SH-SY5Y (cell line): ENCODE data around the gene UBE2G2.

Experiments used
- GATA2 ChIP-seq: IDR thresholded peaks from 2 replicates; pipeline ENCODE4 v1.6.1; 2011; ENCODE audit warnings: mild to moderate bottlenecking, low read depth, low read length
- GATA3 ChIP-seq: IDR thresholded peaks from 2 replicates; pipeline ENCODE4 v1.6.1; 2011; ENCODE audit warnings: low read depth, mild to moderate bottlenecking, low read length, moderate library complexity

UBE2G2 gene

GRCh38 chr21:44761747-44762208 is 39.8 kb downstream of the UBE2G2 start:
- TF ChIP-seq GATA2 (no peak), GATA3 (no peak)

DNA sequence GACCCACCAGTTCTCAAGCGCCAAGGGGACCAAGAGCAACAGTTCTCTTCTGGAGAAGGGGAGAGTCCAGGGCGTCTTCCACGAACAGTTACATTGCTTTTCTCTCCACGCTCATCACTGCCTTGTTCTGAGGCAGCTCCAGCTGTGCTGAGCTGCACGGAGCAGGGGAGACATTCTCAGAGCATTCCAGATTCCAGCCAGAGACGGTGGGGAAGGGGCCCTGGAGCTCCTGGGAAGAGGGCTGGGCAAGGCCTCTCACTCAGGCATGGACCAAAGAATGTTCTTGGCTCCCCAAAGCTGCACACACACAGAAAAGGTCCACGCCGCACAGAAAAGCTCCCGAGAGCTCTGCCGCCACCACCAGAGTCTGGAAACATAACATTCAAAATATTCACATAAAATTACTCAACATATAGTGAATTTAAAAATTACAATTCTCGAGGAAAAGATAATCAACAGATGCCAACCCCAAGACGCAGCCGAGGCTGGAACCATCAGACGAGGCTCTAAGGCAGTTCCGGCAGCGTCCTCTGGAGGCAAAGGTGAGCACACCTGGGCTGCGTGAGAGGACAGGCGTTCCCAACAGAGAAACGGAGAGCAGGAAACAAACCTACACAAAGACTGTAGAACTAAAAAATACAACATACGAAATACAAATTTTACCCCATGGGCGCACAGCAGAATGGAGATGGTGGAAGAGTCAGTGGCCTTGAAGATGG is 40.5 kb downstream of the UBE2G2 start:
- TF ChIP-seq GATA2 (no peak), GATA3 (no peak)

GRCh38 chr21:44760376-44760775 is 41.2 kb downstream of the UBE2G2 start:
- TF ChIP-seq GATA3: no peak
- no peak for TF ChIP-seq GATA2

- TF ChIP-seq GATA2 (no peak), GATA3 (no peak)
Observed at GRCh38 chr21:44759628-44760285, 41.9 kb downstream of the UBE2G2 start.

DNA sequence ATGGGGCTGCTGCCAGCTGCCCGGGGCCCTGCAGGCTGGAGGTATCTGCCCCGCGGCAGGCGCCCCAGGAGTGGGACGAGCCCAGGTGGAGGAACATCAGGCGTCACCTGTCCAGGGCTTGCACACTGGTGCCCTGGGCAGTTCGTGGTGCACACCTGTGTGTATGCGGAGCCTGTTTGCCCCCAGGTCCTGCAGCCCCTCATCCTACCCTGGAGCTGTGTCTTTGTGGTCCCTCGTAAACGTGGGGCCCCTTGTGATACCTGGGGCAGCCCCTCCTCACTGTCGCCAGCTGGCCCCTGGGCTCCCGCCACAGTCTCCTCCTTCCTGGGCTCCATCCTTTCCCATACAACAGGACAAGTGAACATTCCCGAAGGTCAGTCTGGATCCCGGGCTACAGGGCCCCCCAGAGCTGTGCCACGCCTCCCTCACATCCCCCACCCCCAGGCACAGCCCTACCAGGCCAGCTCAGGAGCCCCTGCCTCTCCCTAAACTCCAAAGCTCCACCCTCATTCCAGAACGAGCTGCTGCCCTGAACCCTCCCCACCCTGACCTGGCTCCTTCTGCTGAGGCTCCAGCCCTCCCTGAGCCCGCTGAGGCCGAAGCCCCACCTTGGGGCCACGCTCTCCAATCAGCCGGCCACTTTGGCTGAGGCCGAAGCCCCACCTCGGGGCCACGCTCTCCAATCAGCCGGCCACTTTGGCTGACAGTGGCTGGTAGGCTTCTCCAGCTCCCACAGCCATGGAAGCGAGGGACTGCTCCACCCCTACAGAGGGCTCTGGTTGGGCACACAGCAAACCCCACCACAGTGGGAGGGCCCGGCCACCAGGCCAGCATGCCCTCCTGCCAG is 42.6 kb downstream of the UBE2G2 start:
- TF ChIP-seq GATA3 (no peak), GATA2 (no peak)

DNA sequence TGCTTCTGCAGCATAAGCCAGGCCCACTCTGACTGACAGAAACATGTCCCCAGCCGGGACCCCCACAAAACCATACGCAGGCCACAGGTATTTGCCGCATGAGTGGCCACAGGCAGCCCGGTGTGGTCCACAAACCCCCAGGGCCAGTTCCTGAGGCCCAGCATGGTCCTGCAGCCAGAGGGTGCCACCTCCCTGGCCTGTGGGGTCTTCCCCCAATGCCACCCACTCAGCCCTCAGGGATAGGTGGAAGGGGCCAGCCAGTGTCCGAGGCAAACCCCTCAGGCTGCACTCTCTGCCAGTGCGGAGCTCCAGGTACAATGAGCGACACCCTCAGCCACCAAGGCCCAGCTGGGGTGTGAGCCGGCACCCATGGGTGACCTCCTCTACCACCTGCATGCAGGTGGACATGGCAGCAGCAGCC is 43.5 kb downstream of the UBE2G2 start:
- no peak for TF ChIP-seq GATA3
- no peak for TF ChIP-seq GATA2

GRCh38 chr21:44757731-44758130 is 43.9 kb downstream of the UBE2G2 start:
- TF ChIP-seq GATA3 (no peak), GATA2 (no peak)

DNA sequence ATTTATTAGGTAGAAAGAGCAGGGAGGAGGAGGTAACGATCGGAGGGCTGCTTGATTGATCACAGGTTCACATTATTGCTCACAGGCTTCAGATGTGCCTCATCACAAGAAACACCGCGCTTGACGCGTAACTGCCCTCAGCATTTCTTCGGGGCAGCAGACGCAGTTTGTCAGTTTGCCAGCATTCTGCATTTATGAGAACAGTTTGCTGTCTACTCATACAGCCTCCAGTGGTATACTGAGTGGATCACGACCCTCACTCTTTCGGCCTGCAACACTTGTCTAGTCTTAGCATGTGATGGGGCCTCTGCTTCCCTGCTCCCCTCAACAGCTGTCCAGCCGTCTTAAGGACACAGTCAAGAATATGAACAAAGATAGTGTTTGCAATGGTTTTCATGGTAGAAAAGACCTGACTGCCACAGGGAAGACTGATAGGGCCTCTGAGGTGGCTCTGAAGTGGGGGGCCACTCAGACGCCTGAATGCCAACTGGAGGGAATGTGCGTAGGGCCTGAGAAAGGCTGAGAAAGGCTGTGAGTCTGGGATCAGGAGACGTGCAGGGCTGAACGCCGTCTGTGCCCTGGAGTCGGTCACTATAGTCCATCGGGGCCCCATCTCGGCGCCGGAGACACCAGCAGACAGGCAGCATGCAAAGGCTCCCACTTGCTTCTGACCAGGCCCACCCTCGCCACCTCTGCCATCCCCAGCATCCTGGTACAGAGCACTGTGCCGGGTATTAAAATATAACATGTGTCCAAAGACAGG is 45.0 kb downstream of the UBE2G2 start:
- TF ChIP-seq GATA2 (no peak), GATA3 (no peak)

DNA sequence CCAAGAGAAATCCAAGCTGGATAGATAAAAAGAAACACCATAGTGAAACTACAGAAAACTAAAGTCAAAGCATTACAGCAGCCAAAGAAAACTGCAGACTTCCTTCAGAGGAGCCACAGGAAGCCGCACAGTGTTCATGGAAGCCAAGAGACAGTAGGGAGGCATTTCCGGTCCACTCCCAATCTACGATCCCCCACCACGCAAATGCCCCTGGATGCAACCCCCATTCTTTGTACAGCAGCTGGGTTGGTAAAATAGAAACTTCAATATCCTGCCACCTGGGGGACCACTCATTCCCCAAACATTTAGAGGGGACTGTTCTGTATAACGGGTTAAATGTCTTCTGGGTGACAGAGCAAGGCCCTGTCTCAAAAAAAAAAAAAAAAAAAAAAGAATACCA is 46.4 kb downstream of the UBE2G2 start:
- TF ChIP-seq GATA2 (no peak), GATA3 (no peak)

DNA sequence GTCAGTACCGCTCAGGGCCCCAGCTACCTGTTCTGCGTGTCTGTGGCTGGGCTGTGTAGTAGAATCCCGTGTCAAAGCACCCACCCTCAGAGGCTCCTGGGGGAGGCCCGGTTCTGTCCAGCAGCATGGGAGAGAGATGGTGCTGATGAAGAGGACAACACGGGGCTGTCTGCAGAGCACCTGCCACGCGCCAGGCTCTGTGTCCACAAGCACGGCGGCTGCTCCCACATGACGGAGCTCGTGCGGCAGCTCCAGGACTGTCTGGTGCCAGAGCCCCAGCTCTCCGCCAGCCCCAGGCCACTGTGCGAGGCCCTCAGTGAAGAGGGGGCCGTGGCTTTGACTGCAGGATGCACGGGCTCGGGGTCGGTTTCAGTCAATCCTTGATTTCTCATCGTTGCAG is 48.3 kb downstream of the UBE2G2 start:
- TF ChIP-seq GATA2: no peak
- no peak for TF ChIP-seq GATA3

GRCh38 chr21:44752671-44753235 is 48.9 kb downstream of the UBE2G2 start:
- TF ChIP-seq GATA2: no peak
- no peak for TF ChIP-seq GATA3

DNA sequence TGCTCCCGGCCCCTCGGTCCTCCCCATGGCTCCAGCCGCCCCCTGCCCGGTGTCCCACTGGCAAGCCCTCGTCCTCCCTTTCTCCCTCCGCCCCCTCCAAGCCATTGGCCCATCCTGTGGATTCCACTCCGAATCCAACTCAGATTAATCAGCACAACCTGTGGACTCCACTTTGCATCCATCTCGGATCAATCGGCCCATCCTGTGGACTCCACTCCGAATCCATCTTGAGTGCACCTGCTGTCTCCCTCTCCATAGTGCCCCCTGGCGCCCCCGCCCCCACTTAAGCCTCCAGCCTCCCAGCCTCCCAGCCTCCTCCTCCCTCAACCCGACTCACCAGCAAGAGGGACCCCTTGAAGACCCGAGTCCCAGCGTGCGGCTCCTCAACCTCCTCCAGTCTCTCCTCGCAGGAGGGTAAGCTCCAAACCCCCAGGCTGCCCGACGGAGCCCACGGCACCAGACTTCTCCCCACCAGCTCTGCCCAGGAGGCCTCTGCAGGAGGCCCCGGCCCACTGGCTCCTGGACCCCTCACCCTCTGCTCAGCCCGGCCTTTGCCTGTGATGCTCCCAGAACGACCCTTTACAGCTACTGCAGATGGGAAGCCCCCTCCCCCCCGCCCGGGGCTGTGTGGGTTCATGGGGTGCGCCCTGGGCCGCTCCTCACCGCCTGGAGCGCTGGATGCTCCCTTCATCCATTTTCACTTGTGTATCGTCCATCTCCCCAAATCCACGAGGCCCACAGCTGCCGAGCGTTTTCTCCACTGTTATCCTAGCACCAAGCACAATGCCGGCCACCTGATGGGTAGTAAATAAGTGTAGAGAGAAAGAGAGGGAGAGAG is 49.6 kb downstream of the UBE2G2 start:
- no peak for TF ChIP-seq GATA2
- TF ChIP-seq GATA3: no peak
